HL-60 (cell line): ENCODE data around the gene HTRA1.

Source experiments
- CTCF ChIP-seq: IDR thresholded peaks from one replicate; pipeline ENCODE4 v1.5.1; 2011; ENCODE audit warnings: low read length, control low read depth, inconsistent platforms; ENCODE audit not compliant: insufficient read depth
- POLR2AphosphoS5 ChIP-seq: IDR thresholded peaks from 2 replicates; pipeline ENCODE4 v1.6.1; 2012; ENCODE audit warnings: low read depth
- REST ChIP-seq: IDR thresholded peaks from 2 replicates; pipeline ENCODE4 v1.6.1; 2012; ENCODE audit warnings: low read depth; ENCODE audit not compliant: insufficient replicate concordance
- SPI1 ChIP-seq: IDR thresholded peaks from 2 replicates; pipeline ENCODE4 v1.6.1; 2012; ENCODE audit warnings: low read depth, mild to moderate bottlenecking, borderline replicate concordance

- TF ChIP-seq CTCF: no peak
- no peak for TF ChIP-seq POLR2AphosphoS5
- TF ChIP-seq REST: no peak
- no peak for TF ChIP-seq SPI1
Observed at GRCh38 chr10:122558452-122558851, 97.1 kb downstream of the HTRA1 start.
